Measurements from ENCODE around the gene GNAT2.

- no peak for TF ChIP-seq CTCF (IDR thresholded peaks at IDR 0.05 in 4 of 5, conservative IDR thresholded peaks at IDR 0.05 in 1 of 5)
- no peak for TF ChIP-seq POLR2A (IDR thresholded peaks at IDR 0.05)
Measured at GRCh38 chr1:109653306-109653705, 33.9 kb upstream of the GNAT2 start.
